NCI-H2196 treated with DMSO at 0.1 percent for 48 hours (cell line): ENCODE results near the gene IFNG-AS1.

Experiments
- DNase-seq: peaks from one replicate; lab custom pipeline; 2025; ENCODE audit not compliant: unreplicated experiment; lab: John Stamatoyannopoulos, UW

IFNG-AS1 gene

GRCh38 chr12:68036642-68037041, 47.4 kb downstream of the IFNG-AS1 start:
- no peak for DNase-seq

GRCh38 chr12:68037616-68038255, 48.5 kb downstream of the IFNG-AS1 start:
- no peak for DNase-seq

GRCh38 chr12:68038650-68039049, 49.4 kb downstream of the IFNG-AS1 start:
- no peak for DNase-seq

GRCh38 chr12:68040450-68041075, 51.3 kb downstream of the IFNG-AS1 start:
- peak; percentile 38 for DNase-seq

- no peak for DNase-seq
Measured at GRCh38 chr12:68042212-68042699, 53.0 kb downstream of the IFNG-AS1 start.

- no peak for DNase-seq
Measured at GRCh38 chr12:68043435-68043834, 54.2 kb downstream of the IFNG-AS1 start.

GRCh38 chr12:68048648-68049297, 59.5 kb downstream of the IFNG-AS1 start:
- no peak for DNase-seq

- no peak for DNase-seq
Measured at GRCh38 chr12:68056300-68056699, 67.1 kb downstream of the IFNG-AS1 start.

GRCh38 chr12:68063900-68064590, 74.8 kb downstream of the IFNG-AS1 start:
- no peak for DNase-seq

GRCh38 chr12:68065163-68065562, 75.9 kb downstream of the IFNG-AS1 start:
- DNase-seq: no peak

GRCh38 chr12:68065687-68066086, 76.4 kb downstream of the IFNG-AS1 start:
- no peak for DNase-seq

GRCh38 chr12:68067762-68068376, 78.6 kb downstream of the IFNG-AS1 start:
- no peak for DNase-seq

GRCh38 chr12:68069275-68069674, 80.0 kb downstream of the IFNG-AS1 start:
- no peak for DNase-seq
